ENCODE data around the gene RUBCNL.
"Not testable (repeated sequence)": the region's sequence is repeated elsewhere in the genome, so short reads cannot be mapped to it uniquely, and the experiment has no call there.

- TF ChIP-seq, protein P1, sequence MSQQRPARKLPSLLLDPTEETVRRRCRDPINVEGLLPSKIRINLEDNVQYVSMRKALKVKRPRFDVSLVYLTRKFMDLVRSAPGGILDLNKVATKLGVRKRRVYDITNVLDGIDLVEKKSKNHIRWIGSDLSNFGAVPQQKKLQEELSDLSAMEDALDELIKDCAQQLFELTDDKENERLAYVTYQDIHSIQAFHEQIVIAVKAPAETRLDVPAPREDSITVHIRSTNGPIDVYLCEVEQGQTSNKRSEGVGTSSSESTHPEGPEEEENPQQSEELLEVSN (IDR thresholded peaks at IDR 0.05; ENCODE audit: borderline replicate concordance, low read depth): not testable (repeated sequence)
- TF ChIP-seq, protein P2, sequence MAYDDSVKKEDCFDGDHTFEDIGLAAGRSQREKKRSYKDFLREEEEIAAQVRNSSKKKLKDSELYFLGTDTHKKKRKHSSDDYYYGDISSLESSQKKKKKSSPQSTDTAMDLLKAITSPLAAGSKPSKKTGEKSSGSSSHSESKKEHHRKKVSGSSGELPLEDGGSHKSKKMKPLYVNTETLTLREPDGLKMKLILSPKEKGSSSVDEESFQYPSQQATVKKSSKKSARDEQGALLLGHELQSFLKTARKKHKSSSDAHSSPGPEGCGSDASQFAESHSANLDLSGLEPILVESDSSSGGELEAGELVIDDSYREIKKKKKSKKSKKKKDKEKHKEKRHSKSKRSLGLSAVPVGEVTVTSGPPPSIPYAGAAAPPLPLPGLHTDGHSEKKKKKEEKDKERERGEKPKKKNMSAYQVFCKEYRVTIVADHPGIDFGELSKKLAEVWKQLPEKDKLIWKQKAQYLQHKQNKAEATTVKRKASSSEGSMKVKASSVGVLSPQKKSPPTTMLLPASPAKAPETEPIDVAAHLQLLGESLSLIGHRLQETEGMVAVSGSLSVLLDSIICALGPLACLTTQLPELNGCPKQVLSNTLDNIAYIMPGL (CRISPR knock-in tag; IDR thresholded peaks at IDR 0.05; ENCODE audit: borderline replicate concordance): not testable (repeated sequence)
- not testable (repeated sequence) for TF ChIP-seq RAD21 (conservative IDR thresholded peaks at IDR 0.05 in 1 of 2, IDR thresholded peaks at IDR 0.05 in 1 of 2); MAFK (IDR thresholded peaks at IDR 0.05; ENCODE audit: partially characterized antibody); POLR2A (IDR thresholded peaks at IDR 0.05; ENCODE audit: low read length); HDAC2 (IDR thresholded peaks at IDR 0.05); CEBPB (IDR thresholded peaks at IDR 0.05)
- TF ChIP-seq, protein P3, sequence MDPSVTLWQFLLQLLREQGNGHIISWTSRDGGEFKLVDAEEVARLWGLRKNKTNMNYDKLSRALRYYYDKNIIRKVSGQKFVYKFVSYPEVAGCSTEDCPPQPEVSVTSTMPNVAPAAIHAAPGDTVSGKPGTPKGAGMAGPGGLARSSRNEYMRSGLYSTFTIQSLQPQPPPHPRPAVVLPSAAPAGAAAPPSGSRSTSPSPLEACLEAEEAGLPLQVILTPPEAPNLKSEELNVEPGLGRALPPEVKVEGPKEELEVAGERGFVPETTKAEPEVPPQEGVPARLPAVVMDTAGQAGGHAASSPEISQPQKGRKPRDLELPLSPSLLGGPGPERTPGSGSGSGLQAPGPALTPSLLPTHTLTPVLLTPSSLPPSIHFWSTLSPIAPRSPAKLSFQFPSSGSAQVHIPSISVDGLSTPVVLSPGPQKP (IDR thresholded peaks at IDR 0.05; ENCODE audit: low read depth, low read length): not testable (repeated sequence)
- TF ChIP-seq, protein P4, sequence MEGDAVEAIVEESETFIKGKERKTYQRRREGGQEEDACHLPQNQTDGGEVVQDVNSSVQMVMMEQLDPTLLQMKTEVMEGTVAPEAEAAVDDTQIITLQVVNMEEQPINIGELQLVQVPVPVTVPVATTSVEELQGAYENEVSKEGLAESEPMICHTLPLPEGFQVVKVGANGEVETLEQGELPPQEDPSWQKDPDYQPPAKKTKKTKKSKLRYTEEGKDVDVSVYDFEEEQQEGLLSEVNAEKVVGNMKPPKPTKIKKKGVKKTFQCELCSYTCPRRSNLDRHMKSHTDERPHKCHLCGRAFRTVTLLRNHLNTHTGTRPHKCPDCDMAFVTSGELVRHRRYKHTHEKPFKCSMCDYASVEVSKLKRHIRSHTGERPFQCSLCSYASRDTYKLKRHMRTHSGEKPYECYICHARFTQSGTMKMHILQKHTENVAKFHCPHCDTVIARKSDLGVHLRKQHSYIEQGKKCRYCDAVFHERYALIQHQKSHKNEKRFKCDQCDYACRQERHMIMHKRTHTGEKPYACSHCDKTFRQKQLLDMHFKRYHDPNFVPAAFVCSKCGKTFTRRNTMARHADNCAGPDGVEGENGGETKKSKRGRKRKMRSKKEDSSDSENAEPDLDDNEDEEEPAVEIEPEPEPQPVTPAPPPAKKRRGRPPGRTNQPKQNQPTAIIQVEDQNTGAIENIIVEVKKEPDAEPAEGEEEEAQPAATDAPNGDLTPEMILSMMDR (IDR thresholded peaks at IDR 0.05): not testable (repeated sequence)
These were observed 14.1 kb downstream of the RUBCNL start for GRCh38 chr13:46372938-46373337.
